Measurements from ENCODE around the gene VAV3.

GRCh38 chr1:107990606-107991005 is 25.6 kb upstream of the VAV3 start:
- no peak for TF ChIP-seq CTCF (IDR thresholded peaks at IDR 0.05)
- TF ChIP-seq POLR2A (IDR thresholded peaks at IDR 0.05): no peak
